ENCODE data around the gene CSH1.
"Not testable (repeated sequence)": the region's sequence is repeated elsewhere in the genome, so short reads cannot be mapped to it uniquely, and the experiment has no call there.

Gene CSH1

DNA sequence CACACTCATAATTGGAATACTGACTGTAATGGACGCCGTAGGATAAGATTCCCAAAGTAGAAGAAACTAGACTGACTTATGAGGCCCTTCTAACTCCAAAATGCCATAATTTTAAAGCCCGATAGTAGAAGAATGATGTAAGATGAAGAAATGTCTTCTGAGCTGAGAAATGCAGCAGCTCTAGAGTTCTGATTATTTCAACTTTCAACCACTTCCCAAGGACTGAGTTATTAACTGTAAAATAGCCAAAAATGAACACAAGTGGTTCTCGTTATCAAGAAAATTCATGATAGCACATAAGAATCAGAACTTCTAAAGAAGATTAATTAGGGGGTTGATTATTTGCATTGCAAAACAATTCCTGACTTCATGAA lies 26.1 kb downstream of the CSH1 start:
- in situ Hi-C loops (cut with HindIII; ENCODE audit: low sequenced_read_pairs): not testable (repeated sequence)

DNA sequence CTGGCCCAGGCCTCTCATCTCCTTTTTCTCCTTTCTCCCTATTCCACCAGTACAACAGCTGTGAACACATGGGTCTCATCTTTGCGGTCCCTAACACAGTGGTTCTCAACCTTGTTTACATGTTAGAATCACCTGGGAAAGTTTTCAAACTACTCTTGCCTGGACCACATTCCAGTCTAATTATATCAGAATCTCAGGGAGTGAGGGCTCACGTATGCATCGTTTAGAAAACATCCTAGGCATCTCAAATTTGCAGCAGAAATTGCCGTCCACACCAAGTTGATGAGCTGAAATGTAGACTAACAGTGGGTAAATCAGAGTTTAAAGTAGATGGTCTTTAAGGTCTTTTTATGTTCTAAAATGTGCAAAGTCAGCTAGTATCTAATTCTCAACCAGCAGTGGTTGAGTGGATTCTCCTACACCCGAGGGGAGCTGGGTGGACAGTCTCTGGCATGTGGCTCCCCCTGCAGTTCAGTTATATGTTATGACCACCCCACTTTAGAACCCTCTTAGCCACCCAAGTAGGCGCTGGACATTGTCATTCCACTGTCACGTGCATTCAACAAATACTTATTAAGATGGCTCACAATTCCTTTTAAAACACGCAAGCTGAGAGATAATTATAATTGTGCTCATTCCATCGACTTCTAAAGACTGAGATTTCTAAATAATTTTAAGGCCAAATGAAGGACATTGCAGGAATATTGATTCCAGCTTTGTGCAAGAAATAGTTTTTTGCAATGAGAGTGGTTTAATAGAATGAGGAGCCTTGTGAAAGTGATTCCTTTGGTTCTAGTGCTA lies 26.7 kb downstream of the CSH1 start:
- in situ Hi-C loops (cut with HindIII; ENCODE audit: low sequenced_read_pairs): not testable (repeated sequence)

DNA sequence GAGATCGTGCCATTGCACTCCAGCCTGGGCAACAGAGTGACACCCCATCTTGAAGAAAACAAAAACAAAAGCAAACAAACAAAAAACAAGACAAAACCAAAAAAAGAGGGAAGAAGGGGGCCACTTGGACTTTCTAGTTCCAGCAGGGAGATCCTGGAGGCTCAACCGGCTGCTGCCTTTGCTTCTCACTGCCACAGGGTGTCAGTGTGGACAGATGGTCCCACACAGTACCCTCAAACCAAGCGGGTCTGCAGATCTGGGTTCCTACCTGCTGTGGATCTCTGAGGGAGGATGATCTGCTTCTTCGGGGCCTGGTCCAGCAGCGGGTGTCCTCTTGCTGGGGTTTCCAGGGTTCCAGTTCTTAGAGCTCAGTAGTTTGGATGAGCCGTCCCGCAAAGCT lies 29.7 kb downstream of the CSH1 start:
- in situ Hi-C loops (cut with HindIII; ENCODE audit: low sequenced_read_pairs): not testable (repeated sequence)

DNA sequence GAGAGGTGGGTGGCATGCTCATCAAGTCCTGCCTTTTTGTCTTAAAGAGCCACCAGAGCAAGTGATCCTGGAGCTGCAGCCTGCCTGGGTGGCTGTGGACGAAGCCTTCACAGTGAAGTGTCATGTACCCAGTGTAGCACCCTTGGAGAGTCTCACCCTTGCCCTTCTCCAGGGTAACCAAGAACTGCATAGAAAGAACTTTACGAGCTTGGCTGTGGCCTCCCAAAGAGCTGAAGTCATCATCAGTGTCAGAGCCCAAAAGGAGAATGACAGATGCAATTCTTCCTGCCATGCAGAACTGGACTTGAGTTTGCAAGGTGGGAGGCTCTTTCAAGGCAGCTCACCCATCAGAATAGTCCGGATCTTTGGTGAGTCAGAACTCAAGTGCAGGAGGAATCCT lies 37.1 kb downstream of the CSH1 start:
- in situ Hi-C loops (cut with HindIII; ENCODE audit: low sequenced_read_pairs): no loop called here

DNA sequence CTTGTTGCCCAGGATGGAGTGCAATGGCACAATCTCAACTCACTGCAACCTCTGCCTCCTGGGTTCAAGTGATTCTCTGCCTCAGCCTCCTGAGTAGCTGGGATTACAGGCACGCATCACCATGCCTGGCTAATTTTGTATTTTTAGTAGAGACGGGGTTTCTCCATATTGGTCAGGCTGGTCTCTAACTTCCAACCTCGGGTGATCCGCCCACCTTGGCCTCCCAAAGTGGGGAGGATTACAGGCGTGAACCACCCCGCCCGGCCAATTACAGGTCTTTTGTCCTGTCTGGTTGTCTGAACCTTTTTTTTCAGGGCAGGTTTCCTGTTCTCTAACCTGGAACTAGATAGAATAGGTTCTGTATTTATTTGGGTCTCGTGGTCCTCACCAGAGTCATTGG lies 39.9 kb downstream of the CSH1 start:
- in situ Hi-C loops (cut with HindIII; ENCODE audit: low sequenced_read_pairs): not testable (repeated sequence)

DNA sequence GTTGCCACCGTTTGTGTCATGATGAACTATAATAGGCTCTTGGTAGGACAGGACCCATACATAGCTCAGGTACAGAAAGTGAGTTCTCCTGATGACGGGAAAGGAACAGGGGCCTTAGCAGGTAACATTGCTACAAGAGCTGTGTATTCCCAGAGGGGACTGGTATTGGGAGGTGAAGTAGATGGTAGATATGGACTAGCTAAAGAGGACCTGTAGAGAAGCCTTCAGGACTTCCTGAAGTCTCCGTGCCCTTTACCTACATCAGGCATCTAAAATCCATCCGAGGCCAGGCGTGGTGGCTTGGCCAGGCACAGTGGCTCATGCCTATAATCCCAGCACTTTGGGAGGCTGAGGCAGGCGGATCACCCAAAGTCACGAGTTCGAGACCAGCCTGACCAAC lies 41.2 kb downstream of the CSH1 start:
- in situ Hi-C loops (cut with HindIII; ENCODE audit: low sequenced_read_pairs): no loop called here

DNA sequence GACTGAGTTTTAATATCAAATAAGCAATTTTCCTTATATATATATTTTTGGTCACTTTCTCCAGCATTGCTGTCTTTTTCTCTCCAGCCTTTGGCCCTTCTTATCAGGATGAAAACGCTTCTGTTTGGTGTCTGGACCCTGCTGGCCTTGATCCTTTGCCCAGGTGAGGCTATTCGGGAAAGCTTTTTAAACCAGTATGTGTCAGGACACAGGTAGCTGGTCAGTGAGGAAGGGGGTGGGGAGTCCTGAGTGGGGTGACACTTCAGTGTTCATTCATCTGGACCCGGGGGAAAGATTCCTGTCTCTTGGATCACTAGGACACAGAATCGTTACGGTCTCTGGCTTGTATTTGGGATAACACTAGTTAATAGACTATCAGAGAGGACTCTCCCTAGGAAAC lies 41.7 kb downstream of the CSH1 start:
- in situ Hi-C loops (cut with HindIII; ENCODE audit: low sequenced_read_pairs): no loop called here

DNA sequence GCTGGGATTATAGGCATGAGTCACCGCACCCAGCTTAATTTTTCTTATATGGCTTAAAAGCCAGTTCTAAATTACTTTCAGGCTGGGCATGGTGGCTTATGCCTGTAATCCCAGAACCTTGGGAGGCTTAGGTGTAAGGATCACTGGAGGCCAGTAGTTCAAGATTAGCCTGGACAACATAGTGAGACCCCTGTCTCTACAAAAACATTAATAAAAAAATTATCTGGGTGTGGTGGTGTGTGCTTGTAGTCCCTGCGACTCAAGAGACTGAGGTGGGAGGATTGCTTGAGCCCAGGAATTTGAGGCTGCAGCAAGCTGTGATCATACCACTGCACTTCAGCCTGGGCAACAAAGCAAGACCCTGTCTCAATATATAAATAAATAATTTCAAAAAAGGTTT lies 43.1 kb downstream of the CSH1 start:
- in situ Hi-C loops (cut with HindIII; ENCODE audit: low sequenced_read_pairs): no loop called here

DNA sequence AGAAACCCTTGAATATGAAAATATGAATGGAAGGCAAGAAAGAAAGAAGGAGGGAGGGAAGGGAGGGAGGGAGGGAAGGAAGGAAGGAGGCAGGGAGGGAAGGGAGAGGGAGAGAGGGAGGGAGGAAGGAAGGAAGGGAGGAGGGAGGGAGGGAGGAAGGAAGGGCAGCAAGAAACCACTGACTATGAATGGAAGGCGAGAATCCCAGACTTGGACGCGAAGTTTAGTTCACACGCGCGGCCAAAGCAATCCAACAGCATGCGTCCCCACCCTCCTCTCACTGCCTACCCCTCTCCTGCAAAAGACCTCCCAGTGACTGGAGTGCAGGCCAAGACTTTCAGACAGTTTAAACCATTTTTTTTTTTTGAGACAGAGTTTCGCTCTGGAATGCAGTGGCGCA lies 46.0 kb downstream of the CSH1 start:
- in situ Hi-C loops (cut with HindIII; ENCODE audit: low sequenced_read_pairs): no loop called here

DNA sequence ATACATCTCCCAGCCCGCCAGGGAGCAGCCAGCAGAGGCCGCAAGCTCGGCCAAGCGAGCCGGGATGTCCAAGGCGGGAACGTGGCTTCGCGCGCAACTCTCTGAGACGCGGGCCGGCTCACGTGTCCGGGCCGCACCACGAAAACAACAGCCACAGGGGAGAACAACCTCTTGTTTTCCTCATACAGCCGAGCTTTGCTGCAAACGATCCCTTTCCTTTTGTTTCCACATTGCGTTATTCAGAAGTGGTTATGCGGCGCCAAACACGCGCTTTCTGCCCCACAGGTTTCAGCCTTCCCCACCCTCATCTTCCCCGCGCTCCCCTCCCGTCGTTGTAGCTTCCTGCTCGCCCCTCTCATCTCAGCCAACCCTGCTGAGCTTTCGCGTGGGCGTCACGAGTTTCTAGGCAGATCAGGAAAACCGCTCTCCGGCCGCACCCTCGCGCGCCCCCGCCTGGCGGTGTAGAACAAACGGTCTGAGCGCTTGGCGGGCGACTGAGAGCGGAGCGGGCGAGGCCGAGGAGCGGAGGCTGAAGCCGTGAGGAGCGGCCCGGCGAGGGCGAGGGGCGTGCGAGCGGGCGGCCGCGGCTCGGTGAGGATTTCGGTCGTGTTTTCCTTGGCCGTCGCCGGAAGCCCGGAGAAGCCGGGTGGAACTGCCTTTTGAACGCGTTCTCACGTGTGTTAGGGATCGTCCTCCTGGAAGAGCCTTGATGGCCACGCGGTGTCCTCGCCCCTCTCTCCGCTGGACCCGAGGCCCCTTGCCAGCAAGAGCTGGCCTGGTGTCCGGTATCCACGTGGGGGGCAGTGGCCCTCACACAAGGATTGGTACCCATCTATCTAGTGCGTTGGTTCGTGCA lies 47.3 kb downstream of the CSH1 start:
- in situ Hi-C loops (cut with HindIII; ENCODE audit: low sequenced_read_pairs): no loop called here

DNA sequence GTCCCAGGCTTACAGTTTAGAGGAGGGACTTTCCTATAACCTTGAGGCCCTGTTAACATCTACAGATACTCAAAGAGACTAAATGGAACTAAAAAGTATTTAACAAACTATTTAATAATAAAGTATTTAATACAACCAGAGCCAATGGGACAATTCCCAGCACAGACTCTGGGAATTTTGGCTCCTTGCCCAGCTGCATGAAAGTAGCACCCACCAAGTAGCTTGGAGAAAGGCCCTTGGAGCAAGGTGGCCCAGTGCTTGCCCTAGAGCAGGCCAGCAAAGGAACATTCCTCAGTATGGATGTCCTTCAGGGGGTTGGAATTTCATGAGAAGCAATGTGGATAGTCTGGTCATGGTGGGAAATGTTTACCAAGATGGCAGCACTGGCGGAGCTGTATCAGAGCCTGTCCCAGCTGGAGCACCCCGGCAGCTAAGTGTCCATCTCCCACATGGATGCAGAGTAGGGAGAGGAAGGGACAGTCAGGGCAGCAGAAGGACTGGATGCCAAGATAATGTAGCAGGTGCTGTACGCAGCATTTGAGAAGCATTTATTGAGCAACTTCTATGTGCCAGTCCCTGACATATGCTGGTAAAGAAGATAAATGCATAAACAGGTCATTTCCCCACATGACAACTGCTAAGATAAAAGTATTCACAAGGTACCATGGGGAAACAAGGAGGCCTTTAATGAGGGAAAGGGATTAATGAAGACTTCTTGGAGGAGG lies 48.7 kb downstream of the CSH1 start:
- in situ Hi-C loops (cut with HindIII; ENCODE audit: low sequenced_read_pairs): no loop called here

DNA sequence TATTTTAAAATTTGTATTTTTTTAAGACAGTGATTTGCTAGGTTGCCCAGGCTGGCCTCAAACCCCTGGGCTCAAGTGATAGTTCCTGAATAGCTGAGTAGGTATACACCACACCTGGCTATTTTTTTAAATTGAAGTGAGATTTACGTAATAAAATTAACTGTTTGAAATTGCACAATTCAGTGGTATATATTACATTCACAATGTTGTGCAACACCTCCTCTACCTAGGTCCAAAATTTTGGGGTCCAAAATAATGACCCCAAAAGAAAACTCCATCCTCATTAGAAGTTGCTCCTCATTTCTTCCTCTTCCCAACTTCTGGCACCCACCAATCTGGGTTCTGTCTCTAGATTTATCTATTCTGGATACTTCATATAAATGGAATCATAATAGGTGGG lies 50.9 kb downstream of the CSH1 start:
- in situ Hi-C loops (cut with HindIII; ENCODE audit: low sequenced_read_pairs): no loop called here

Measured in DLD1 (cell line).